Keratinocyte (primary cell): ENCODE results near the gene NDP. TPM values are rescaled to one million over a fixed set of nuclear protein-coding genes. Genes with fewer than 3 reads are reported as not detected.

Experiments used
- DNase-seq: peaks from one replicate; pipeline ENCODE4 v3.0.0-alpha.2; 2011; ENCODE audit warnings: low read depth, missing footprints, low spot score
- FAIRE-seq: peaks from 2 replicates; lab custom pipeline; 2011; peaks lifted over from hg19 to GRCh38; lab: Jason Lieb, UNC
- H2AFZ ChIP-seq: 2 replicates; pipeline ENCODE4 v1.6.0; 2012; ENCODE audit warnings: low read length, control low read depth, inconsistent platforms; ENCODE audit not compliant: control insufficient read depth
- H3K27ac ChIP-seq: 2 replicates; pipeline ENCODE4 v1.5.1; 2011; ENCODE audit warnings: low read length; ENCODE audit not compliant: control insufficient read depth, insufficient read depth
- H3K27me3 ChIP-seq: 3 replicates; pipeline ENCODE4 v1.6.0; 2011; ENCODE audit warnings: low read length; ENCODE audit not compliant: control insufficient read depth, insufficient read depth; ENCODE audit errors: extremely low read depth
- H3K36me3 ChIP-seq, 2 experiments: 2 replicates in 1 of 2; 3 replicates in 1 of 2; pipeline ENCODE4 v1.5.1; 2011; ENCODE audit warnings: low read length in 2 of 2, mild to moderate bottlenecking in 1 of 2; ENCODE audit not compliant: control insufficient read depth in 2 of 2, insufficient read depth in 2 of 2; ENCODE audit errors: extremely low read depth in 1 of 2
- H3K4me1 ChIP-seq: 3 replicates; pipeline ENCODE4 v1.5.1; 2011; ENCODE audit warnings: low read length; ENCODE audit not compliant: control insufficient read depth, insufficient read depth; ENCODE audit errors: extremely low read depth
- H3K4me2 ChIP-seq: 3 replicates; pipeline ENCODE4 v1.6.0; 2011; ENCODE audit warnings: low read depth, low read length; ENCODE audit not compliant: control insufficient read depth, insufficient read depth; ENCODE audit errors: extremely low read depth
- H3K4me3 ChIP-seq, 3 experiments: fragments of 200-600 bp in 1 of 3; sonication (generic) in 1 of 3; 2 replicates in 2 of 3; 3 replicates in 1 of 3; pipeline ENCODE4 v1.5.1; 2011 to 2016; ENCODE audit warnings: low read length in 3 of 3, mild to moderate bottlenecking in 3 of 3, control low read depth in 2 of 3, inconsistent platforms in 1 of 3, low read depth in 1 of 3, mixed read lengths in 1 of 3, mixed run types in 1 of 3, moderate library complexity in 1 of 3; ENCODE audit not compliant: control insufficient read depth in 2 of 3, insufficient read depth in 2 of 3; ENCODE audit errors: extremely low read depth in 1 of 3
- H3K79me2 ChIP-seq: 2 replicates; pipeline ENCODE4 v1.6.0; 2012; ENCODE audit warnings: low read length; ENCODE audit not compliant: control insufficient read depth, insufficient read depth
- H3K9ac ChIP-seq: 3 replicates; pipeline ENCODE4 v1.6.0; 2011; ENCODE audit warnings: low read length; ENCODE audit not compliant: control insufficient read depth, insufficient read depth; ENCODE audit errors: extremely low read depth
- H3K9me1 ChIP-seq: 3 replicates; pipeline ENCODE4 v1.6.0; 2011; ENCODE audit warnings: low read length; ENCODE audit not compliant: control insufficient read depth, insufficient read depth; ENCODE audit errors: extremely low read depth
- H3K9me3 ChIP-seq: 2 replicates; pipeline ENCODE4 v1.5.1; 2012; ENCODE audit warnings: low read depth, low read length; ENCODE audit not compliant: control insufficient read depth
- H4K20me1 ChIP-seq: 3 replicates; pipeline ENCODE4 v1.6.0; 2011; ENCODE audit warnings: low read length; ENCODE audit not compliant: control insufficient read depth, insufficient read depth; ENCODE audit errors: extremely low read depth
- EZH2 ChIP-seq: IDR thresholded peaks from one replicate; pipeline ENCODE4 v1.6.1; 2012; ENCODE audit warnings: inconsistent platforms, mild to moderate bottlenecking, low read length, moderate library complexity
- dilution Hi-C: fragments of 300-500 bp; cut with MboI; formaldehyde crosslinking; loops from one replicate; pipeline ENCODE4 v1.7.0; 2020; ENCODE audit warnings: low sequenced_read_pairs; ENCODE audit not compliant: extremely low pct_ligation_motif_present
- polyA plus RNA-seq, 5 experiments: library from polyadenylated mRNA; depleted of rRNA in 3 of 5; stranded (reverse) in 3 of 5; stranded (forward) in 1 of 5; unstranded in 1 of 5; fragments of >200 nt; gene quantifications; 1 replicate in 1 of 5; 2 replicates in 3 of 5; 3 replicates in 1 of 5; pipeline versions ENCODE4 v1.2.1 to v1.2.3, GENCODE V29; 2011 to 2012; ENCODE audit warnings: missing spikeins in 2 of 5, low read depth in 1 of 5, low replicate concordance in 1 of 5
- TF ChIP-seq, protein P1 (sequence below), 3 experiments: IDR thresholded peaks in 1 of 3; conservative IDR thresholded peaks in 1 of 3; optimal IDR thresholded peaks in 1 of 3; 2 replicates in 2 of 3; 3 replicates in 1 of 3; pipeline versions ENCODE3 to v1.5.1; 2011; ENCODE audit warnings: low read length in 3 of 3, mild to moderate bottlenecking in 3 of 3, moderate library complexity in 2 of 3, control low read depth in 1 of 3, inconsistent platforms in 1 of 3; ENCODE audit not compliant: insufficient read depth in 2 of 3; ENCODE audit errors: extremely low read depth in 1 of 3

Gene NDP
- polyA plus RNA-seq, 1 donor (not counting 4 experiments of a cell fraction or from before 2014, with no cell fraction given) = not detected

GRCh38 chrX:43975796-43976195, 2.6 kb upstream of the NDP start:
- dilution Hi-C loops = no loop called here
- no peak overlapping the region for H3K4me2 ChIP-seq
- no peak for FAIRE-seq
- H2AFZ ChIP-seq = no peak overlapping the region
- no peaks in the 10 kb centered on the region for H4K20me1 ChIP-seq
- no peak overlapping the region for H3K4me3 ChIP-seq
- TF ChIP-seq, protein P1, sequence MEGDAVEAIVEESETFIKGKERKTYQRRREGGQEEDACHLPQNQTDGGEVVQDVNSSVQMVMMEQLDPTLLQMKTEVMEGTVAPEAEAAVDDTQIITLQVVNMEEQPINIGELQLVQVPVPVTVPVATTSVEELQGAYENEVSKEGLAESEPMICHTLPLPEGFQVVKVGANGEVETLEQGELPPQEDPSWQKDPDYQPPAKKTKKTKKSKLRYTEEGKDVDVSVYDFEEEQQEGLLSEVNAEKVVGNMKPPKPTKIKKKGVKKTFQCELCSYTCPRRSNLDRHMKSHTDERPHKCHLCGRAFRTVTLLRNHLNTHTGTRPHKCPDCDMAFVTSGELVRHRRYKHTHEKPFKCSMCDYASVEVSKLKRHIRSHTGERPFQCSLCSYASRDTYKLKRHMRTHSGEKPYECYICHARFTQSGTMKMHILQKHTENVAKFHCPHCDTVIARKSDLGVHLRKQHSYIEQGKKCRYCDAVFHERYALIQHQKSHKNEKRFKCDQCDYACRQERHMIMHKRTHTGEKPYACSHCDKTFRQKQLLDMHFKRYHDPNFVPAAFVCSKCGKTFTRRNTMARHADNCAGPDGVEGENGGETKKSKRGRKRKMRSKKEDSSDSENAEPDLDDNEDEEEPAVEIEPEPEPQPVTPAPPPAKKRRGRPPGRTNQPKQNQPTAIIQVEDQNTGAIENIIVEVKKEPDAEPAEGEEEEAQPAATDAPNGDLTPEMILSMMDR (optimal IDR thresholded peaks at IDR 0.05 in 1 of 3, IDR thresholded peaks at IDR 0.05 in 1 of 3, conservative IDR thresholded peaks at IDR 0.05 in 1 of 3; ENCODE audit: extremely low read depth in 1 of 3, insufficient read depth in 2 of 3, low read length in 3 of 3) = no peak
- TF ChIP-seq EZH2 = no peak
- H3K27ac ChIP-seq = no peak overlapping the region
- H3K79me2 ChIP-seq = no peaks in the 10 kb centered on the region
- DNase-seq = no peak
- H3K9ac ChIP-seq = no peak overlapping the region
- no peaks in the 10 kb centered on the region for H3K9me1 ChIP-seq
- peaks cover 10% of the 10 kb centered on the region for H3K4me1 ChIP-seq
- H3K36me3 ChIP-seq = no peaks in the 10 kb centered on the region
- no peaks in the 10 kb centered on the region for H3K9me3 ChIP-seq
- peaks cover 4% of the 10 kb centered on the region for H3K27me3 ChIP-seq

- Histone ChIP-seq H3K4me2 (no peak overlapping the region), H3K27ac (no peak overlapping the region), H3K9me1 (no peaks in the 10 kb centered on the region), H4K20me1 (no peaks in the 10 kb centered on the region), H3K79me2 (no peaks in the 10 kb centered on the region), H3K27me3 (peaks cover 4% of the 10 kb centered on the region), H3K4me1 (peaks cover 10% of the 10 kb centered on the region), H3K36me3 (no peaks in the 10 kb centered on the region), H2AFZ (no peak overlapping the region), H3K9me3 (no peaks in the 10 kb centered on the region), H3K4me3 (no peak overlapping the region), H3K9ac (no peak overlapping the region)
- TF ChIP-seq, protein P1 (optimal IDR thresholded peaks at IDR 0.05 in 1 of 3, IDR thresholded peaks at IDR 0.05 in 1 of 3, conservative IDR thresholded peaks at IDR 0.05 in 1 of 3; ENCODE audit: extremely low read depth in 1 of 3, insufficient read depth in 2 of 3, low read length in 3 of 3) = no peak
- no peak for TF ChIP-seq EZH2
- dilution Hi-C loops = no loop called here
- FAIRE-seq = no peak
- no peak for DNase-seq
These were observed 1.7 kb upstream of the NDP start for GRCh38 chrX:43974741-43975465.
